HG02759 (cell line): ENCODE results near the gene CTIF.

ENCODE experiments used
- ATAC-seq: cut with Tn5 transposase; IDR thresholded peaks from one replicate; pipeline ENCODE4 v1.9.1; 2021; ENCODE audit warnings: mild to moderate bottlenecking, moderate library complexity; ENCODE audit not compliant: unreplicated experiment

Gene CTIF

GRCh38 chr18:48827291-48828193, 288.7 kb downstream of the CTIF start:
- no peak for ATAC-seq

GRCh38 chr18:48828194-48828545, 289.3 kb downstream of the CTIF start:
- ATAC-seq: no peak

- ATAC-seq: no peak
Observed at GRCh38 chr18:48828691-48829442, 290.0 kb downstream of the CTIF start.

- ATAC-seq: no peak
Observed at GRCh38 chr18:48829443-48830149, 290.8 kb downstream of the CTIF start.

DNA sequence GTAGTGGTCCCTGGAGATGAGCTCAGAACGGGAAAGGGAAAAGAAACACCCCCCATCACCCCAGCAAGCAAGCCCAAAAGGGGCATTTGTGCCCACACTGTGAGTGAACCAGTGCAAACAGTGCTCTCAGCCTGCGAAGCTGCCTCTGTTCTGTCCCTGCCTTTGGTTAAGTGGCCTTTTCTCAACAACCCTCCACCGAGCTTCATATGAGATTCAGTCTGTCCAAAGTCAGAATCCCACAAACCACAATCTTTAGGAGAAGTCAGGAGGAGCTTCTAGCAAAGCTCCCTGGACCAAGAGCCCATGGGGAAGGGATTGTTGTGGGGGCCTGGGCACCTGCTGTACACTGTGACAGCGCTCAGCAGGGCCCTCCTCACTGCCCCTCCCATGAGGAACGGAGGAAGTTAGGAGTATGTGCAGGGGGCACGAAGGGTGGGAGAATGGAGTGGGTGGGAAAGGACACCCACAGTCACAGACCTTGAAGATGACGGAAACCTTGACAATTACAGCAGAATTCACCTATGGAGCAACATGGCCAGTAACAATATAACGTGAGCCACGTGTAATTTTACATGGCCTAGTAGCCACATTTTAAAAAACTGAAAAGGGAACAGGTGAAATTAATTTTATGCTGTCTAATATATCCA, 292.4 kb downstream of the CTIF start:
- no peak for ATAC-seq

GRCh38 chr18:48831802-48832201, 293.0 kb downstream of the CTIF start:
- no peak for ATAC-seq

DNA sequence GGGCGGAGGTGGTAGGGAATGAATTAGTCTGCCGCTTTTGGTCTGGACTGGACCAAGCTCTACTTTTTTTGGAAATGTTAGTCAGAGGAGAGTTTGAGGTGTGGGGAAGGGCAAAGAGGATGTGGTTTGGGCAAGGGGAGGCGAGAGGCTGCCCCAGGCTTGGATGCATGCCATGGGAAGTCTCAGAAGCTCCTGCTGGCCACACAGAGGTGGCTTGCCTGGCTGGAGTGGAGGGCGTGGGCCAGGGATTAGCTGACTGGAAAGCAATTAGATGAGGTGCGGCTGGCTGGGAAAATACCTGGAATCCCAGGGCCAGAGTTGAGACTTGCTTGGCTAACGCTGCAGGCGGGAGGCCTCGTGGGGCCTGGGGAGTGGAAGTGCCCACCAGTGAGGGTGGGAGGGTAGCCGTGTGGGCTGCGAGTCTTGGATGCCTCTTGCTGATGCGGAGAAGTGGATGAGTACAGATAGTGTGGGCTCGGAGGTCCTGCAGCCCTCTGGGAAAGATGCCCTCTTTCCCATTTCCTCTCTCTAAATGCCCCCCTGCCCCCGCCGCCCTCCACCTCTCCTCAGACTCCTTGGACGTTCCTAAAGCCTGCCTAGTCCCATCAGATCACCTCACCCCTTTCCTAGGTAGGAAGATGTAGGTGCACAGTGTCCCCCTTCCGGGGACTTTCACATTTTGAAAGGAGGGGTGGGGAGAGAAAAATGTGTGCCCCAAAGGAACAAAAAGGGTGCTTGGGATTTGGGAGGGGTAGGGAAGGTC, 294.3 kb downstream of the CTIF start:
- no peak for ATAC-seq

DNA sequence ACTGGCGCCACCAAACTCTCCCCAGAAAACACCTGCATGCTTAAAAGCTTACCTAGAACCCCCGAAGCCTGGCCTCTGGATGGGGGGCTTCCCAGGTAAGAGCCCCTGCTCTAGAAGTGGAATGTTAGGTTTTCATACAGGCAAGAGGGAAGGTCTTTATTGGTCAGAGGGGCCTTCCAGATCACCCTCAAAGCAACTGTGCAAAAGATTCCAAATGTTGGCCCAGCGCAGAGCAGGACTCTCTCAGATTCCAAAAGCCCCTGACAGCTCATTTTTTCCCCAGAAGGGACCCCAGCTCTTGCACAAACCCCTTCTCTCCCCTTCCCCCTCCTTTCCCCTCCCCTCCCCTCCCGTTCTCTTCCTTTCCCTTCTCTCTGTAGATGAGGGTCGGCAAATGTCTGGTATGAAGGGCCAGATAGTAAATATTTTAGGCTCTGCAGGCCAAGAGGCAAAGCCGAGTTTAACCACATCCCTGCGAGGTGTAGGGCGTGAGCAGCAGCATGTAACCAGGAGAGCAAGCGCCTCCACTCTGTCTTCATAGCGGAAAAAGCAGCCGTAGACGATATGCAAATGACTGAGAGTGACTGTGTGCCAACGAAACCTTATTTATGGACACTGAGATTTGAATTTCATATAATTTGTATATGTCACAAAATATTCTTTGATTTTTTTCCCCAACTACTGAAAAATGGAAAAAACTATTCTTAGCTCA, 295.0 kb downstream of the CTIF start:
- ATAC-seq: peak; percentile 78

GRCh38 chr18:48834413-48835031, 295.7 kb downstream of the CTIF start:
- ATAC-seq: peak; percentile 58

DNA sequence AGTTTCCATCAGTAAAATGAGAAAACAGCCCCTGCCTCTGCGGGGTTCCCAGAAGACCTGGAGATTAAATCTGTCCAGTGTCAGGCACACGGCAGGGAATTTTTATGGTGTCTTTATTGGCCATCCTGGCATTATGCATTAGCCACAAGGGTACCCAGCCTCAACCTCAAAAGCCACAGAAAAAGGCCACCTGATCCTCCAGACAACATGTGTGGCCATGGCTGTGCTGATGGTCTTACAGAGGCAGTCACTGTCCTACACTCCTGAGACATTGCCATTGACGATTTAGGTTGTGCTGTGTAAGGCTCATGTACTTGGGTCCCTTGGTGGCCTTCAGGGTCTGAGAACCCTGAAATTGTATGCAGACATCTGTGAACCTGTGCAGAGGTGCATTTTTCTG, 296.3 kb downstream of the CTIF start:
- no peak for ATAC-seq

- no peak for ATAC-seq
Observed at GRCh38 chr18:48835745-48836170, 296.9 kb downstream of the CTIF start.

DNA sequence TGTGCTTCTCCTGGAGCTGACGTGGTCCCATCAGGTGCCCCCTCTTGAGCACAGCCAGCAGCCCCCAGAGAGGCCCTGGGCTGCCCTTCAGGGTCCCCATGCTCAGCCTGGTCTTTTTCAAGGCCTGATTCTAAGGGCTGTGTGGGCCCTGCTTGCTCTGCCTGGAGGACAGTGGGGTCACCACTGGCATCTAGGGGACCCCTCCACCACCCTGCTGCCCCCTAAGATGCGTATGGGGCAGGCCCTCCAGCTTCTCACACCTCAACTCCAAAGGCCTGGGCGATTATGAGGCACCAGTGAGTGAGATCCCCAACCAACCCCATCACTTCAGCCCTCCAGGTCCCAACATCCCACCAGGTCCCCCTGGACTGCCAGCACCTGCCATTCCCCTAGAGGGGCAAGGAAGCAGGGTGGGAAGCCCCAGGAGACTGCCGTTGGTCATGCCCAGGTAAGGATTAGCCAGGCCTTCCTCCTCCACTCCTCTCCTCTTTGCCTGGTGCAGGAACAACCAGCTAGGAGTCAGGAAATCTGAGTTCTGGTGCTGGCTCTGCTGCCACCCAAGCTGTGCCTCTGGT, 297.5 kb downstream of the CTIF start:
- no peak for ATAC-seq

GRCh38 chr18:48836806-48837615, 298.2 kb downstream of the CTIF start:
- ATAC-seq: no peak

DNA sequence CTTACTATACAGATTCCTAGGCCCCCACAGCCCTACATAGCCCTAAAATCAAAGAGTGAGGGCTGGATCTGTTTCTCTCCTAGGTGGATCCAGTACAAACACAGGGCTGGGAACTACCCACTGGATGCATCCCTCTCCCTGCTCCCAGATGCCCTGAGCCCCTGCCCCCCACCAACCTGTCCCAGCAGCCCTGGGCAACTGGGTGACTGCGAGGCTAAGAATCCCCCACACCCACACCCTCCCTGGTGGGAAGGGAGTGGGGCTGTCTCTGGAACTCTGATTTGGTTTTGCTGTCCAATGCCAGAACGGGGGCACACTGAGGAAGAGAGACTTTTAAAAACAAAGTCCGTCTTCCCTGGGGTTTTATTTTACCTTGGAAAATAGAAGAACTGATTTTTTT, 298.8 kb downstream of the CTIF start:
- no peak for ATAC-seq

DNA sequence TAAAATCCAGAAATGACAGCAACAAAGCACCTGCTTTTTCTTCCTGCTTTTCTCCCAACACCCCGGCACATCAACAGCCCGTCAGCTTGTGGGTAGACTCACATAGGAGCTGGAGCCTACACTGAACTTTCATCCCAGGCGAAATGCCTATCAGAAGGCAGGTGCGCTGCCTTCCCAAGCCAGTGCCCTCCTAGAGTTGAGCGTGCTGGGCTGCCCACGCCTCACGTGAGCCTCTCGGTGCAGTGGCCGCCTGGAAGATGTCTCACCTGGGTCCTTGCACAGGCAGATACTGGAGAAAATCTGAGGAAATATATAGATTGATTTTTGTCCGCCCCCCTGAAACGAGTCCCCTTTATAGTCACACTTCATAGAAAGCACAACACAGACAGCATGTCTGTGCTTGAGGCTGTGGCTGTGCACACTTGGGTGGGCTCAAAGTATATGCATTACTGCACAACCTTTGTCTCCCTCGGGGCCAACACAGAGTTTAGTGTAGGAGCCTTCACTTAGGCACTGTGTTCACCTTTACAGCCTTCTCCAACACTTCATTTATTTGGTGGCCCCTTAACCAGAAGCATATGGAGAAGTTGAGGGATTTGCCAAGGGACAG, 299.4 kb downstream of the CTIF start:
- ATAC-seq: no peak

- ATAC-seq: no peak
Observed at GRCh38 chr18:48838921-48839818, 300.3 kb downstream of the CTIF start.
